ENCODE results near the gene CSNK2A2. TPM values are rescaled to one million over a fixed set of nuclear protein-coding genes. Genes with fewer than 3 reads are reported as not detected.

The CSNK2A2 gene
- total RNA-seq, 1 donor from 2014 or later = 72.1 TPM

- Histone ChIP-seq H3K4me1 (no peaks in the 10 kb centered on the region), H3K27me3 (ENCODE audit: low read depth) (no peaks in the 10 kb centered on the region), H3K27ac (no peak overlapping the region), H3K9me3 (no peaks in the 10 kb centered on the region), H3K36me3 (no peaks in the 10 kb centered on the region), H3K4me3 (no peak overlapping the region)
- TF ChIP-seq, protein P1, sequence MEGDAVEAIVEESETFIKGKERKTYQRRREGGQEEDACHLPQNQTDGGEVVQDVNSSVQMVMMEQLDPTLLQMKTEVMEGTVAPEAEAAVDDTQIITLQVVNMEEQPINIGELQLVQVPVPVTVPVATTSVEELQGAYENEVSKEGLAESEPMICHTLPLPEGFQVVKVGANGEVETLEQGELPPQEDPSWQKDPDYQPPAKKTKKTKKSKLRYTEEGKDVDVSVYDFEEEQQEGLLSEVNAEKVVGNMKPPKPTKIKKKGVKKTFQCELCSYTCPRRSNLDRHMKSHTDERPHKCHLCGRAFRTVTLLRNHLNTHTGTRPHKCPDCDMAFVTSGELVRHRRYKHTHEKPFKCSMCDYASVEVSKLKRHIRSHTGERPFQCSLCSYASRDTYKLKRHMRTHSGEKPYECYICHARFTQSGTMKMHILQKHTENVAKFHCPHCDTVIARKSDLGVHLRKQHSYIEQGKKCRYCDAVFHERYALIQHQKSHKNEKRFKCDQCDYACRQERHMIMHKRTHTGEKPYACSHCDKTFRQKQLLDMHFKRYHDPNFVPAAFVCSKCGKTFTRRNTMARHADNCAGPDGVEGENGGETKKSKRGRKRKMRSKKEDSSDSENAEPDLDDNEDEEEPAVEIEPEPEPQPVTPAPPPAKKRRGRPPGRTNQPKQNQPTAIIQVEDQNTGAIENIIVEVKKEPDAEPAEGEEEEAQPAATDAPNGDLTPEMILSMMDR (IDR thresholded peaks at IDR 0.05) = no peak
- ATAC-seq (no peak), DNase-seq (no peak)
- intact Hi-C loops (cut with DNase I) = no loop called here
Observed at GRCh38 chr16:58138852-58139251, 59.1 kb downstream of the CSNK2A2 start.

- DNase-seq = no peak
- TF ChIP-seq, protein P1 (IDR thresholded peaks at IDR 0.05) = no peak
- no peaks in the 10 kb centered on the region for H3K4me1 ChIP-seq
- no peaks in the 10 kb centered on the region for H3K27me3 ChIP-seq (ENCODE audit: low read depth)
- no peak overlapping the region for H3K27ac ChIP-seq
- no peaks in the 10 kb centered on the region for H3K36me3 ChIP-seq
- no peak overlapping the region for H3K4me3 ChIP-seq
- intact Hi-C loops (cut with DNase I) = no loop called here
- no peaks in the 10 kb centered on the region for H3K9me3 ChIP-seq
- ATAC-seq = no peak
Observed at GRCh38 chr16:58137581-58137980, 60.3 kb downstream of the CSNK2A2 start.

DNA sequence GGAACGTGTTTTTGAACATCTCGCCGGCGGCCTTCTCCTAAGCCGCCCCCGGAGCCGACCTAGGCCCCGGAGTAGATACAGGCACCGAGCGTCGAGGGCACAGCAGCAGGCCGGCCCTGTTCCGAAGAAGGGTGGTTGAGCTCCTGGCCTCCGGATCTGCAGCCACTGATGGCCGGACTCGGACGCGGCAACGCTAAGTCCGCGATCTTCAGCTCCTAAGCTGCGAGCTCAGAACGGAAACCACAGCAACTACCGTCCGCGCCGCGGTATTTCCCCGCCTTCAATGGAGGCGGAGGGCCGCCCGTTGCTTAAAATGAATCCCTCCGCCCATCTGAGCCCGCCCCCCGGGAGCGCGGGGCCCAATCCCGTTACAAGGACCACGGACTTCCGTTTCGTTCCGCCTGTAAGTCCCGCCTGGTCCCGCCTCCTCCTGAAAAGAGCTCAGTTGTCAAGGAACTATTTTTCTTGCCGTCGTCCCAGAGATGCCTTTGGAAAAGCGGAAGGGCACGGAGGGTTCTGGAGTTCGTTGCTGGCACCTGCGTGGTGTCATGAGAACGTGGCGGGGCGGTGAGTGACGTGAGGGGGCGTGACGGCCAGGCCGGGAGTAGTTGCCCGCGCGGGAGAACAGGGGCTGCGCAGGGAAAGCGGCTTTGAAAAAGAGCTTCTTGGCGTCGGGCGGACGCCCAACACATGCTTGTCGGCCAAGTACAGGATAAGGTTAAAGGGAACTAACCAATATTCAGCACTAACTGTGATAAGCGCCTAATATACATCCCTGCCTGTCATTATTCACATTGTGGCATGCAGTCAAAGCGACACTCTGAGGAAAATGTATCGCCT lies 68.6 kb downstream of the CSNK2A2 start, which contains the start of gene CFAP20:
CFAP20 (minus strand) TSS at position 285 of the 840 bp plus-strand sequence; CDS start at position 19, 266 bp downstream.
- peaks cover 34% of the 10 kb centered on the region for H3K4me1 ChIP-seq
- peak within 1 kb of the TSS; percentile 85 for H3K27ac ChIP-seq
- H3K36me3 ChIP-seq = no peaks in the 10 kb centered on the region
- H3K4me3 ChIP-seq = peak within 1 kb of the TSS; percentile 76
- H3K9me3 ChIP-seq = no peaks in the 10 kb centered on the region
- DNase-seq = peak; percentile 99
- ATAC-seq = peak; percentile 98 to 99
- intact Hi-C loops (cut with DNase I) = loop anchor here (10.0 kb wide), 1 partner anchor 105 kb away; the partner anchor contains the start of gene MMP15
- H3K27me3 ChIP-seq (ENCODE audit: low read depth) = no peaks in the 10 kb centered on the region
- TF ChIP-seq, protein P1 (IDR thresholded peaks at IDR 0.05) = no peak

GRCh38 chr16:58128711-58129096 lies 69.2 kb downstream of the CSNK2A2 start:
- intact Hi-C loops (cut with DNase I) = loop anchor here (10.0 kb wide), 1 partner anchor 104 kb away; the partner anchor contains the start of gene MMP15
- ATAC-seq (peak; percentile 3 to 14), DNase-seq (no peak)
- no peaks in the 10 kb centered on the region for H3K36me3 ChIP-seq
- H3K9me3 ChIP-seq = no peaks in the 10 kb centered on the region
- H3K4me1 ChIP-seq = peaks cover 40% of the 10 kb centered on the region
- TF ChIP-seq, protein P1 (IDR thresholded peaks at IDR 0.05) = no peak
- no peaks in the 10 kb centered on the region for H3K27me3 ChIP-seq (ENCODE audit: low read depth)
- peak overlapping the region; percentile 76 for H3K4me3 ChIP-seq
- H3K27ac ChIP-seq = peak overlapping the region; percentile 85

DNA sequence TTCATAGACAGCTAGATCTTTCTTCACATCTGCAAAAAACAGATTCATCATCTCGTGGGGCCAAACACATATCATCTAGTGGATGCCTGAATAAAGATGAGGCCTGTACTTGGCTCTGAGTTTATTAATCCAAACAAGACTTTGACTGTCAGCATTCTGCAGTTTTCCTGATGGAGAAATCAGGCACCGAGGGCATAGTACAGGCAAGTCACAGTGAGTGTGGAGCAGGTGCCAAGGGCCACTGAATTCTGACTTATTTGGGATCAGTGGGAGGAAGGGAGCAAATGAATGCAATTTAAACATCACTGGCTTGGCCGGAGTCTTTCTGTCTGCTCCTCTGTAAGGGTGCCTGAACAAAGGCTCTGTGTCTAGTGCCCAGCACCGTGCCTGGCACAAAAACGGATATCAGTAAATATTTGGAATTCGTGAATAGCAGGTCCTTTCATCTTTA lies 69.7 kb downstream of the CSNK2A2 start:
- TF ChIP-seq, protein P1 (IDR thresholded peaks at IDR 0.05) = no peak
- peak overlapping the region; percentile 76 for H3K4me3 ChIP-seq
- peak overlapping the region; percentile 85 for H3K27ac ChIP-seq
- no peaks in the 10 kb centered on the region for H3K27me3 ChIP-seq (ENCODE audit: low read depth)
- H3K36me3 ChIP-seq = no peaks in the 10 kb centered on the region
- peaks cover 41% of the 10 kb centered on the region for H3K4me1 ChIP-seq
- ATAC-seq (no peak), DNase-seq (no peak)
- no peaks in the 10 kb centered on the region for H3K9me3 ChIP-seq
- intact Hi-C loops (cut with DNase I) = loop anchor here (10.0 kb wide), 1 partner anchor 103 kb away; the partner anchor contains the start of gene MMP15
